Uterus (tissue), 4 donors: ENCODE results near the gene GOLPH3L. TPM values are rescaled to one million over a fixed set of nuclear protein-coding genes. Genes with fewer than 3 reads are reported as not detected.
"Not testable (repeated sequence)": the region's sequence is repeated elsewhere in the genome, so short reads cannot be mapped to it uniquely, and the experiment has no call there.

Source experiments
- DNase-seq, 2 donors: peaks; one replicate each; pipeline ENCODE4 v3.0.0-alpha.2; 2019 to 2020
- H3K27ac ChIP-seq, 2 donors: fragments of 200-600 bp; sonication (generic); 1 replicate in 1 of 2; 2 replicates in 1 of 2; pipeline ENCODE4 v1.5.1; 2016 to 2018
- H3K27me3 ChIP-seq, 2 donors: fragments of 200-600 bp; sonication (generic); one replicate each; pipeline ENCODE4 v1.5.1; 2018 to 2019; ENCODE audit warnings: control low read depth in 1 of 2
- H3K36me3 ChIP-seq, 2 donors: fragments of 200-600 bp; sonication (generic); one replicate each; pipeline ENCODE4 v1.5.1; 2019; ENCODE audit warnings: control low read depth in 1 of 2
- H3K4me1 ChIP-seq, 2 donors: fragments of 200-600 bp; sonication (generic); one replicate each; pipeline ENCODE4 v1.5.1; 2018 to 2019; ENCODE audit warnings: control low read depth in 1 of 2
- H3K4me3 ChIP-seq, 2 donors: fragments of 200-600 bp; sonication (generic); 1 replicate in 1 of 2; 2 replicates in 1 of 2; pipeline ENCODE4 v1.5.1; 2018 to 2019; ENCODE audit warnings: mild to moderate bottlenecking in 1 of 2
- H3K9me3 ChIP-seq, 2 donors: fragments of 200-600 bp; sonication (generic); one replicate each; pipeline ENCODE4 v1.5.1; 2019; ENCODE audit warnings: control low read depth in 1 of 2
- CTCF ChIP-seq, 4 experiments: fragments of 200-600 bp in 2 of 4; fragments of 450-650 bp in 2 of 4; sonication (generic) in 2 of 4; IDR thresholded peaks; one replicate each; pipeline ENCODE4 v1.5.1; 2016 to 2019; ENCODE audit warnings: antibody characterized with exemption in 4 of 4, mild to moderate bottlenecking in 2 of 4, moderate library complexity in 1 of 4
- POLR2A ChIP-seq, 2 donors: fragments of 450-650 bp; IDR thresholded peaks; one replicate each; pipeline ENCODE4 v1.6.1; 2016; ENCODE audit warnings: antibody characterized with exemption in 2 of 2, mild to moderate bottlenecking in 1 of 2, moderate library complexity in 1 of 2
- intact Hi-C: fragments of 100-400 bp; cut with DNase I; formaldehyde crosslinking; loops from one replicate; pipeline ENCODE4 v1.15.1; 2023; ENCODE audit warnings: low total_unique reads
- total RNA-seq, 4 donors: library from RNA; depleted of rRNA in 3 of 4; stranded (reverse); fragments of >200 nt in 3 of 4; gene quantifications; one replicate each; pipeline versions ENCODE4 v1.1.0 to v1.2.4, GENCODE V29; 2014 to 2023
- donor health status: DM: yes; HTN: yes; CAD: no.

GOLPH3L gene
- total RNA-seq, 4 donors from 2014 or later: 10.6 to 31.5 (median 21.3) TPM

- no peak for DNase-seq
- H3K4me3 ChIP-seq: no peak overlapping the region
- intact Hi-C loops: no loop called here
- H3K4me1 ChIP-seq: peaks cover 0 to 5% of the 10 kb centered on the region in 2 donors
- no peaks in the 10 kb centered on the region for H3K27me3 ChIP-seq
- TF ChIP-seq CTCF (IDR thresholded peaks at IDR 0.05) (no peak), POLR2A (IDR thresholded peaks at IDR 0.05) (no peak)
- no peaks in the 10 kb centered on the region for H3K9me3 ChIP-seq
- H3K36me3 ChIP-seq: no peaks in the 10 kb centered on the region
- H3K27ac ChIP-seq: peak overlapping the region; percentile 70 to 78
Measured at GRCh38 chr1:150613061-150613920, 83.7 kb downstream of the GOLPH3L start.

- H3K4me1 ChIP-seq: peaks cover 0 to 5% of the 10 kb centered on the region in 2 donors
- no peaks in the 10 kb centered on the region for H3K9me3 ChIP-seq
- no peak overlapping the region for H3K4me3 ChIP-seq
- H3K27me3 ChIP-seq: no peaks in the 10 kb centered on the region
- H3K27ac ChIP-seq: peak overlapping the region; percentile 70 to 78
- H3K36me3 ChIP-seq: no peaks in the 10 kb centered on the region
- no peak for DNase-seq
- intact Hi-C loops: no loop called here
- TF ChIP-seq CTCF (IDR thresholded peaks at IDR 0.05) (no peak), POLR2A (IDR thresholded peaks at IDR 0.05) (no peak)
Measured at GRCh38 chr1:150612014-150612345, 85.0 kb downstream of the GOLPH3L start.

- TF ChIP-seq CTCF (IDR thresholded peaks at IDR 0.05): no peak
- Histone ChIP-seq H3K27ac (peak overlapping the region; percentile 70 to 78), H3K9me3 (no peaks in the 10 kb centered on the region), H3K4me3 (no peak overlapping the region), H3K36me3 (no peaks in the 10 kb centered on the region), H3K4me1 (peaks cover 0 to 5% of the 10 kb centered on the region in 2 donors), H3K27me3 (no peaks in the 10 kb centered on the region)
- intact Hi-C loops: no loop called here
- no peak for DNase-seq
Measured at GRCh38 chr1:150610576-150610975, 86.4 kb downstream of the GOLPH3L start.

GRCh38 chr1:150609732-150610131 is 87.2 kb downstream of the GOLPH3L start:
- Histone ChIP-seq H3K4me3 (no peak overlapping the region), H3K4me1 (peaks cover 0 to 5% of the 10 kb centered on the region in 2 donors), H3K9me3 (no peaks in the 10 kb centered on the region), H3K27ac (peak overlapping the region; percentile 70 to 78), H3K36me3 (no peaks in the 10 kb centered on the region), H3K27me3 (no peaks in the 10 kb centered on the region)
- intact Hi-C loops: no loop called here
- DNase-seq: no peak
- TF ChIP-seq CTCF (IDR thresholded peaks at IDR 0.05) (no peak), POLR2A (IDR thresholded peaks at IDR 0.05) (peak in 1 of 2 donors; percentile 25)

- Histone ChIP-seq H3K9me3 (no peaks in the 10 kb centered on the region), H3K4me3 (no peak overlapping the region), H3K4me1 (no peaks in the 10 kb centered on the region), H3K27ac (no peak overlapping the region), H3K36me3 (no peaks in the 10 kb centered on the region), H3K27me3 (no peaks in the 10 kb centered on the region)
- TF ChIP-seq CTCF (IDR thresholded peaks at IDR 0.05) (no peak), POLR2A (IDR thresholded peaks at IDR 0.05) (no peak)
- intact Hi-C loops: no loop called here
- no peak for DNase-seq
Measured at GRCh38 chr1:150606463-150607142, 90.4 kb downstream of the GOLPH3L start.

- H3K4me1 ChIP-seq, intact Hi-C loops, H3K9me3 ChIP-seq, DNase-seq, H3K27me3 ChIP-seq, H3K36me3 ChIP-seq, H3K4me3 ChIP-seq: not testable (repeated sequence)
- peak overlapping the region; percentile 67 to 75 for H3K27ac ChIP-seq
Measured at GRCh38 chr1:150605451-150605731, 91.6 kb downstream of the GOLPH3L start.
